IMR-90 (cell line): Measurements from ENCODE around the gene SPATA17. TPM values are rescaled to one million over a fixed set of nuclear protein-coding genes. Genes with fewer than 3 reads are reported as not detected.

Source experiments
- ATAC-seq: fragments of 200-7000 bp; cut with Tn5 transposase; 2 replicates; pipeline ENCODE4 v1.9.1; 2020; ENCODE audit warnings: low read depth, mild to moderate bottlenecking, moderate library complexity
- BruUV-seq: library from RNA; stranded (reverse); fragments of 400-500 nt; replicated peaks from 2 replicates; lab custom pipeline; 2021; lab: Mats Ljungman, UMichigan
- CTCF ChIA-PET: fragments of 300-600 bp; formaldehyde crosslinking; extraction: SDS; loops from one replicate; lab custom pipeline; 2021; ENCODE audit warnings: antibody characterized with exemption; lab: Yijun Ruan, JAX
- POLR2A ChIA-PET: fragments of 300-600 bp; sonication (Branson Sonifier 250); formaldehyde crosslinking; loops from one replicate; lab custom pipeline; 2022; ENCODE audit warnings: antibody characterized with exemption; ENCODE audit not compliant: unreplicated experiment; lab: Charles Lee
- DNase-seq: peaks from one replicate; pipeline ENCODE4 v3.0.0; 2013
- H2AFZ ChIP-seq: replicated peaks from 2 replicates; pipeline ENCODE3; 2013; ENCODE audit warnings: low read length, mild to moderate bottlenecking; ENCODE audit not compliant: poor library complexity
- H2AK5ac ChIP-seq: 2 replicates; pipeline ENCODE4 v1.6.1; 2013; ENCODE audit warnings: low read depth, low read length, inconsistent platforms
- H2AK9ac ChIP-seq: replicated peaks from 2 replicates; pipeline ENCODE3; 2013; ENCODE audit warnings: mild to moderate bottlenecking, low read depth, low read length, moderate library complexity; ENCODE audit not compliant: poor library complexity
- H2BK120ac ChIP-seq: 2 replicates; pipeline ENCODE4 v1.6.1; 2013; ENCODE audit warnings: low read depth, low read length, inconsistent platforms
- H2BK15ac ChIP-seq: 3 replicates; pipeline ENCODE4 v1.6.1; 2013; ENCODE audit warnings: low read depth, low read length, inconsistent platforms
- H2BK20ac ChIP-seq: 2 replicates; pipeline ENCODE4 v1.6.1; 2013; ENCODE audit warnings: low read depth, mild to moderate bottlenecking, inconsistent platforms, low read length, moderate library complexity
- H2BK5ac ChIP-seq: 2 replicates; pipeline ENCODE4 v1.6.1; 2013; ENCODE audit warnings: mild to moderate bottlenecking, low read depth, low read length, inconsistent platforms; ENCODE audit not compliant: poor library complexity, severe bottlenecking
- H3K14ac ChIP-seq: replicated peaks from 2 replicates; pipeline ENCODE4 v1.6.1; 2013; ENCODE audit warnings: low read depth, low read length, inconsistent platforms
- H3K18ac ChIP-seq: 2 replicates; pipeline ENCODE4 v1.6.1; 2013; ENCODE audit warnings: low read depth, low read length, control low read depth
- H3K23ac ChIP-seq: 2 replicates; pipeline ENCODE4 v1.6.1; 2013; ENCODE audit warnings: low read depth, low read length, inconsistent platforms
- H3K27ac ChIP-seq: 2 replicates; pipeline ENCODE4 v1.5.1; 2013; ENCODE audit warnings: mild to moderate bottlenecking, control low read depth, low read length; ENCODE audit not compliant: insufficient read depth
- H3K27me3 ChIP-seq: 2 replicates; pipeline ENCODE4 v1.6.1; 2013; ENCODE audit warnings: low read length; ENCODE audit not compliant: control insufficient read depth, insufficient read depth
- H3K36me3 ChIP-seq: 2 replicates; pipeline ENCODE4 v1.6.1; 2013; ENCODE audit warnings: low read length, mixed read lengths; ENCODE audit not compliant: control insufficient read depth, insufficient read depth
- H3K4ac ChIP-seq: 2 replicates; pipeline ENCODE4 v1.6.1; 2013; ENCODE audit warnings: low read depth, low read length, inconsistent platforms
- H3K4me1 ChIP-seq: 2 replicates; pipeline ENCODE4 v1.6.1; 2013; ENCODE audit warnings: low read length, mixed read lengths; ENCODE audit not compliant: control insufficient read depth, insufficient read depth
- H3K4me2 ChIP-seq: 2 replicates; pipeline ENCODE4 v1.6.1; 2013; ENCODE audit warnings: low read depth, mild to moderate bottlenecking, control low read depth, low read length, moderate library complexity
- H3K4me3 ChIP-seq: 2 replicates; pipeline ENCODE4 v1.5.1; 2013; ENCODE audit warnings: low read depth, mild to moderate bottlenecking, control low read depth, low read length, moderate library complexity; ENCODE audit not compliant: insufficient read depth
- H3K56ac ChIP-seq: 2 replicates; pipeline ENCODE4 v1.6.1; 2013; ENCODE audit warnings: low read length, inconsistent platforms; ENCODE audit not compliant: insufficient read depth; ENCODE audit errors: extremely low read depth
- H3K79me1 ChIP-seq, 2 experiments: 2 replicates each; pipeline ENCODE4 v1.6.1; 2013; ENCODE audit warnings: low read length in 2 of 2, inconsistent platforms in 1 of 2, low read depth in 1 of 2
- H3K9ac ChIP-seq: 2 replicates; pipeline ENCODE4 v1.6.1; 2013; ENCODE audit warnings: low read depth, low read length, control low read depth
- H3K9me1 ChIP-seq: 2 replicates; pipeline ENCODE4 v1.6.1; 2013; ENCODE audit warnings: low read length, inconsistent platforms; ENCODE audit not compliant: insufficient read depth
- H3K9me3 ChIP-seq: 2 replicates; pipeline ENCODE4 v1.6.1; 2013; ENCODE audit warnings: low read length; ENCODE audit not compliant: control insufficient read depth, insufficient read depth
- H4K20me1 ChIP-seq: 2 replicates; pipeline ENCODE4 v1.6.1; 2013; ENCODE audit warnings: low read length, inconsistent platforms; ENCODE audit not compliant: insufficient read depth
- H4K5ac ChIP-seq: 2 replicates; pipeline ENCODE4 v1.6.1; 2013; ENCODE audit warnings: mild to moderate bottlenecking, low read depth, low read length, control low read depth
- H4K8ac ChIP-seq, 2 experiments: 2 replicates each; pipeline ENCODE4 v1.6.1; 2013; ENCODE audit warnings: low read depth in 2 of 2, low read length in 2 of 2, control low read depth in 1 of 2, inconsistent platforms in 1 of 2
- H4K91ac ChIP-seq: 2 replicates; pipeline ENCODE4 v1.6.1; 2013; ENCODE audit warnings: low read depth, low read length, inconsistent platforms; ENCODE audit not compliant: insufficient read depth
- BHLHE40 ChIP-seq: fragments of 150-350 bp; IDR thresholded peaks from 2 replicates; pipeline ENCODE4 v1.6.1; 2016; ENCODE audit warnings: mild to moderate bottlenecking, low read depth, low read length
- CEBPB ChIP-seq: IDR thresholded peaks from 2 replicates; pipeline ENCODE4 v1.6.1; 2012; ENCODE audit warnings: low read depth, low read length, improper control_type of control experiment
- FOS ChIP-seq: fragments of 150-350 bp; IDR thresholded peaks from 2 replicates; pipeline ENCODE4 v1.6.1; 2016; ENCODE audit warnings: low read depth, low read length
- MAFK ChIP-seq: IDR thresholded peaks from 2 replicates; pipeline ENCODE4 v1.6.1; 2012; ENCODE audit warnings: low read depth, low read length, improper control_type of control experiment
- MAZ ChIP-seq: IDR thresholded peaks from 2 replicates; pipeline ENCODE4 v1.6.1; 2012; ENCODE audit warnings: low read depth, mild to moderate bottlenecking, low read length, improper control_type of control experiment, moderate library complexity, borderline replicate concordance
- MXI1 ChIP-seq: IDR thresholded peaks from 2 replicates; pipeline ENCODE4 v1.6.1; 2012; ENCODE audit warnings: low read depth, mild to moderate bottlenecking, low read length, moderate library complexity, borderline replicate concordance
- POLR2A ChIP-seq: IDR thresholded peaks from 2 replicates; pipeline ENCODE4 v1.6.1; 2012; ENCODE audit warnings: mild to moderate bottlenecking, low read depth, low read length
- RAD21 ChIP-seq: IDR thresholded peaks from 2 replicates; pipeline ENCODE4 v1.6.1; 2012; ENCODE audit warnings: low read length, improper control_type of control experiment
- RCOR1 ChIP-seq: IDR thresholded peaks from 2 replicates; pipeline ENCODE4 v1.6.1; 2012; ENCODE audit warnings: mild to moderate bottlenecking, low read length, improper control_type of control experiment; ENCODE audit not compliant: insufficient replicate concordance
- RFX5 ChIP-seq: IDR thresholded peaks from 2 replicates; pipeline ENCODE4 v1.8.0; 2012; ENCODE audit warnings: low read depth, mild to moderate bottlenecking, low read length, moderate library complexity
- SMC3 ChIP-seq: fragments of 150-350 bp; IDR thresholded peaks from 2 replicates; pipeline ENCODE4 v1.6.1; 2016; ENCODE audit warnings: low read depth, mild to moderate bottlenecking, antibody characterized with exemption, low read length, moderate library complexity
- WGBS, 2 experiments: methylation state at CpG; one replicate each; pipeline versions ENCODE4 v1.1.5 to v1.1.7; 2013; ENCODE audit warnings: missing lambda C conversion rate in 2 of 2; ENCODE audit not compliant: insufficient read length in 1 of 2; ENCODE audit errors: extremely low coverage in 2 of 2; 5-methylcytosine and 5-hydroxymethylcytosine counted together
- dilution Hi-C: fragments of 300-500 bp; cut with HindIII; formaldehyde crosslinking; loops from one replicate; pipeline ENCODE4 v1.14.3; 2018; ENCODE audit warnings: low sequenced_read_pairs; ENCODE audit not compliant: unreplicated experiment
- in situ Hi-C: fragments of 300-500 bp; cut with MboI; formaldehyde crosslinking; loops from 3 replicates; pipeline ENCODE4 v1.14.3; 2019; ENCODE audit warnings: low sequenced_read_pairs, inconsistent platforms, mixed read lengths
- intact Hi-C: fragments of 100-400 bp; cut with micrococcal nuclease; formaldehyde crosslinking; loops from 2 replicates; pipeline ENCODE4 v1.10.0; 2022
- polyA plus RNA-seq, 3 experiments: library from polyadenylated mRNA; depleted of rRNA; stranded (reverse); fragments of >200 nt; gene quantifications; 2 replicates each; pipeline ENCODE4 v1.2.3, GENCODE V29; 2012; ENCODE audit warnings: low replicate concordance in 1 of 3
- total RNA-seq: library from RNA; depleted of rRNA; stranded (reverse); fragments of >200 nt; gene quantifications from 2 replicates; pipeline ENCODE4 v1.2.3, GENCODE V29; 2012
- TF ChIP-seq, protein P1 (sequence below): fragments of 150-350 bp; IDR thresholded peaks from 2 replicates; pipeline ENCODE4 v1.6.1; 2017; ENCODE audit warnings: mild to moderate bottlenecking, antibody characterized with exemption, low read length, low read depth

SPATA17 gene
- total and polyA plus RNA-seq, 2 of the 4 experiments (the other 2 are of a cell fraction), result 0.03 to 0.18 TPM

DNA sequence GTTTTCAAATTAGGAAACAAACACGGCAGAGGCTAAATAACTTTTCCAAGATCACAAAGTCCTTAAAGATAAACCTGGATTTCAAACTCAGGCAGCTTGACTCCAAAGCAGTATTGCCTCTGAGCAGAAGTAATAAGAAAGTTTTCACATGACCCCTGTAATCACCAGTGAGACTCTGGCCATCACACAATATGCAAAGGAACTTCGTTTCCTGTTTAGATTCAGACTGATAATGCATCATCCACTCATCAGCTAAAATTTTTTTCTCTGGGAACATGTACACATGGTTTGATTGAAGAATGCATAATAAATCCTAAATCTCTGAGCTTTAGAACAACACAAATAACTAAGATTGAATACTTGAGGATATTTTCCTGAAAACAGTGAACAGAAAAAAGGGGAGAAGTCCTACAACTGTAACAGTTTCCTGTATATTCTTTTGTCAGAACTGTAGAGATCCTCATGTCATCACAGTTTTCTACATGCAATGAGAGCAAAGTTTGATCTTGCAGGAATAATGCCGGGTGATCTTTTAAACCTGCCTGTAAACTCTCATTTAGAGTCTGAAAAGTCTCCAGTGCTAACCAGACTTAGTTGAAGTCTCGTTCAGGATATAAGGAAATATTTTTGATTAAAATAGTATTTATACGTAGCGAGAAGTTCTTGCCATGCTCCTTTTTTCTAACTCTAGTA, 225.3 kb downstream of the SPATA17 start:
- CTCF ChIA-PET, result interaction anchor here (0.8 to 1.2 kb wide), 2 partner anchors 15 to 28 kb away, joined by 3 read pairs; no protein-coding TSS in a partner anchor
- Histone ChIP-seq H3K27me3 (no peaks in the 10 kb centered on the region), H3K4me2 (no peak overlapping the region), H2BK120ac (no peak overlapping the region), H3K9me1 (no peaks in the 10 kb centered on the region), H4K20me1 (no peaks in the 10 kb centered on the region), H3K23ac (no peak overlapping the region), H3K9ac (no peak overlapping the region), H4K5ac (no peak overlapping the region), H2AFZ (no peak overlapping the region), H2BK15ac (no peak overlapping the region), H3K14ac (no peak overlapping the region), H3K36me3 (no peaks in the 10 kb centered on the region), H2BK20ac (no peak overlapping the region), H3K27ac (no peak overlapping the region), H3K4ac (no peak overlapping the region), H2AK5ac (no peak overlapping the region), H4K91ac (no peak overlapping the region), H2BK5ac (no peak overlapping the region), H3K79me1 (no peaks in the 10 kb centered on the region), H3K56ac (no peak overlapping the region), H4K8ac (no peak overlapping the region), H3K4me1 (no peaks in the 10 kb centered on the region), H2AK9ac (no peak overlapping the region), H3K9me3 (no peaks in the 10 kb centered on the region), H3K18ac (no peak overlapping the region), H3K4me3 (no peak overlapping the region)
- in situ Hi-C loops, result no loop called here
- intact Hi-C loops, result no loop called here
- TF ChIP-seq CEBPB (no peak), RAD21 (no peak), RFX5 (no peak), POLR2A (no peak), MAZ (no peak), FOS (no peak), MAFK (no peak), BHLHE40 (no peak), MXI1 (no peak), RCOR1 (no peak), SMC3 (no peak)
- TF ChIP-seq, protein P1, sequence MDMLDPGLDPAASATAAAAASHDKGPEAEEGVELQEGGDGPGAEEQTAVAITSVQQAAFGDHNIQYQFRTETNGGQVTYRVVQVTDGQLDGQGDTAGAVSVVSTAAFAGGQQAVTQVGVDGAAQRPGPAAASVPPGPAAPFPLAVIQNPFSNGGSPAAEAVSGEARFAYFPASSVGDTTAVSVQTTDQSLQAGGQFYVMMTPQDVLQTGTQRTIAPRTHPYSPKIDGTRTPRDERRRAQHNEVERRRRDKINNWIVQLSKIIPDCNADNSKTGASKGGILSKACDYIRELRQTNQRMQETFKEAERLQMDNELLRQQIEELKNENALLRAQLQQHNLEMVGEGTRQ, result no peak
- no peak for ATAC-seq
- POLR2A ChIA-PET, result no interaction called here
- dilution Hi-C loops, result no loop called here
- no TSS peak for BruUV-seq
- no CpG with 5 or more reads among the region's 6 CpGs for WGBS, 2 experiments
- no peak for DNase-seq
